Upper lobe of right lung (tissue), 1 donor: ENCODE results near the gene DMKN. TPM values are rescaled to one million over a fixed set of nuclear protein-coding genes. Genes with fewer than 3 reads are reported as not detected.
A peak's percentile ranks its signal among the peaks of the same experiment; 100 is the strongest.

ENCODE experiments used
- ATAC-seq: fragments of 200-7000 bp; cut with Tn5 transposase; one replicate; pipeline ENCODE4 v1.9.1; 2020; ENCODE audit warnings: mild to moderate bottlenecking, moderate library complexity
- DNase-seq: peaks from one replicate; pipeline ENCODE4 v3.0.0-alpha.2; 2020
- H3K27ac ChIP-seq: fragments of 200-600 bp; one replicate; pipeline ENCODE4 v1.8.0; 2022
- H3K27me3 ChIP-seq: fragments of 200-600 bp; one replicate; pipeline ENCODE4 v1.8.0; 2022; ENCODE audit warnings: mild to moderate bottlenecking
- H3K36me3 ChIP-seq: fragments of 200-600 bp; one replicate; pipeline ENCODE4 v1.8.0; 2022
- H3K4me1 ChIP-seq: fragments of 200-600 bp; one replicate; pipeline ENCODE4 v1.8.0; 2022
- H3K4me3 ChIP-seq: fragments of 200-600 bp; one replicate; pipeline ENCODE4 v1.8.0; 2022; ENCODE audit warnings: mild to moderate bottlenecking
- H3K9me3 ChIP-seq: fragments of 200-600 bp; one replicate; pipeline ENCODE4 v1.8.0; 2022
- intact Hi-C: fragments of 100-400 bp; cut with DNase I; formaldehyde crosslinking; loops from one replicate; pipeline ENCODE4 v1.11.0; 2022
- total RNA-seq: library from RNA; stranded (reverse); fragmentation: NEBNext Ultra II Directional; extraction: Animal tissue kit (Norgen Biotek cat#: 25700); gene quantifications from one replicate; pipeline ENCODE4 v1.2.1, GENCODE V29; 2021
- TF ChIP-seq, protein P1 (sequence below): fragments of 200-600 bp; IDR thresholded peaks from one replicate; pipeline ENCODE4 v1.8.0; 2022; ENCODE audit warnings: antibody characterized with exemption
- donor health status: DM: no; HTN: yes; CAD: no; lungs with severe emphysema.

DMKN gene
- total RNA-seq, 1 donor from 2014 or later: 79.8 TPM

DNA sequence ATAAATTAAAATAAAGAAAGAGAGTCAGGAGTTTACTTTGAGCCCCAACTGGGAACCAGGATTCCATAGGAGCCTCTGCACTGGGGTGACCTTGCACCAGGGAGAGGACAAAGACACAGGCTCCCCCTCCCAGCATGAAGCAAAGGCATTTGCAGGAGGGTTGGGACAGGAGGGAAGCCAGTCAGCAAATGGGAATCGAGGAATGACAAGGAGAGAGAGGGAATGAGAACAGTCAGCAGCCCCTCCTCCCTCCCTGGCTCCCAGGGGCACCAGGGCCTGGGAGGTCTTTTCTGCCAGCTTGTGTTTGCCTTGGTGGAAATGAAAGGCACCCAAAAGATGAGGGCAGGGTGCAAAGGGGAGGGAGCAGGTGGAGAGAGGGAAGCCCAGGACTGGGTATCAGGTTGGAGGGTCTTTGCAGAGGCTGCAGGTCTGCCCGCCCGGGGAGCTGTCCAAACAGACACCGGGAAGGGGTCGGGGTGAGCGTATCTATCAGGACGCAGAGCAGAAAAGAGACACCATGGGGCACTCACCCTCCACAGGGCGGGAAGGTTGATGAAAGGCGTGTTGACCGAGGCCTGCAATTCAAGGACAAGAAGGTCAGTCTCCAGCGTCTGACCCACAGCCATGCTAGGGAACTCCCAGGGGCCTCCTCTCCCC is 10.9 kb upstream of the DMKN start:
- H3K4me3 ChIP-seq: no peak overlapping the region
- H3K9me3 ChIP-seq: no peaks in the 10 kb centered on the region
- intact Hi-C loops: no loop called here
- TF ChIP-seq, protein P1, sequence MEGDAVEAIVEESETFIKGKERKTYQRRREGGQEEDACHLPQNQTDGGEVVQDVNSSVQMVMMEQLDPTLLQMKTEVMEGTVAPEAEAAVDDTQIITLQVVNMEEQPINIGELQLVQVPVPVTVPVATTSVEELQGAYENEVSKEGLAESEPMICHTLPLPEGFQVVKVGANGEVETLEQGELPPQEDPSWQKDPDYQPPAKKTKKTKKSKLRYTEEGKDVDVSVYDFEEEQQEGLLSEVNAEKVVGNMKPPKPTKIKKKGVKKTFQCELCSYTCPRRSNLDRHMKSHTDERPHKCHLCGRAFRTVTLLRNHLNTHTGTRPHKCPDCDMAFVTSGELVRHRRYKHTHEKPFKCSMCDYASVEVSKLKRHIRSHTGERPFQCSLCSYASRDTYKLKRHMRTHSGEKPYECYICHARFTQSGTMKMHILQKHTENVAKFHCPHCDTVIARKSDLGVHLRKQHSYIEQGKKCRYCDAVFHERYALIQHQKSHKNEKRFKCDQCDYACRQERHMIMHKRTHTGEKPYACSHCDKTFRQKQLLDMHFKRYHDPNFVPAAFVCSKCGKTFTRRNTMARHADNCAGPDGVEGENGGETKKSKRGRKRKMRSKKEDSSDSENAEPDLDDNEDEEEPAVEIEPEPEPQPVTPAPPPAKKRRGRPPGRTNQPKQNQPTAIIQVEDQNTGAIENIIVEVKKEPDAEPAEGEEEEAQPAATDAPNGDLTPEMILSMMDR: no peak
- no peaks in the 10 kb centered on the region for H3K4me1 ChIP-seq
- no peaks in the 10 kb centered on the region for H3K36me3 ChIP-seq
- no peak for DNase-seq
- H3K27ac ChIP-seq: no peak overlapping the region
- peaks cover 21% of the 10 kb centered on the region for H3K27me3 ChIP-seq
- no peak for ATAC-seq

DNA sequence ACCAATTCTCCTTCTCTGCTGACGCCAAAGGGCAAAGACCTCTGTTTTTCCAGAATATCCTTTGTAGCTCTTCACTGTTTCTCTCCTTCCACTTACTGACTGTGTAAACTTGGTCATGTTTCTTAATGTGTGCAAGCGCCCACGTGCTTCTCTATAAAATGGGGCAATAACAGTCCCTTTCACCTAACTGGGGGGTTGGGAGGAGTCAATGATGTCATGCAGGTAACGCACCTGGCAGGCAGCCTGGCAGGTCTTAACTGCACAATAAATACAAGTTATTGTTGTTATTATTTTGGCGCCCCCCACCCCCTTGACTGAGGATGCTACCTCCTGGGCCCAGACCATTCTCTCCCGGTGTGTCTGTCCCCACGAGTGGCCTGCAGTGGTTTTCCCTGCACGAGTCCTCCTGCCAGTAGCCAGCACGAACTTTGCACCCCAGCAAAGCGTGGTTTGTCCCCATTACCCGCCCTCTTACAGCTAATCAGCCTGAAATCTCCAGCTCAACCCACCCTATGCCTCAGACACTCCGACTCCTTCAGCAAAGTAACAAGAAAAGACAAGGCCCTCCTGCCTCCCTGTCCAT is 9.4 kb upstream of the DMKN start:
- H3K27me3 ChIP-seq: peaks cover 18% of the 10 kb centered on the region
- H3K4me1 ChIP-seq: no peaks in the 10 kb centered on the region
- ATAC-seq: no peak
- DNase-seq: no peak
- no peak overlapping the region for H3K27ac ChIP-seq
- no peaks in the 10 kb centered on the region for H3K36me3 ChIP-seq
- TF ChIP-seq, protein P1: no peak
- intact Hi-C loops: no loop called here
- H3K4me3 ChIP-seq: no peak overlapping the region
- no peaks in the 10 kb centered on the region for H3K9me3 ChIP-seq

DNA sequence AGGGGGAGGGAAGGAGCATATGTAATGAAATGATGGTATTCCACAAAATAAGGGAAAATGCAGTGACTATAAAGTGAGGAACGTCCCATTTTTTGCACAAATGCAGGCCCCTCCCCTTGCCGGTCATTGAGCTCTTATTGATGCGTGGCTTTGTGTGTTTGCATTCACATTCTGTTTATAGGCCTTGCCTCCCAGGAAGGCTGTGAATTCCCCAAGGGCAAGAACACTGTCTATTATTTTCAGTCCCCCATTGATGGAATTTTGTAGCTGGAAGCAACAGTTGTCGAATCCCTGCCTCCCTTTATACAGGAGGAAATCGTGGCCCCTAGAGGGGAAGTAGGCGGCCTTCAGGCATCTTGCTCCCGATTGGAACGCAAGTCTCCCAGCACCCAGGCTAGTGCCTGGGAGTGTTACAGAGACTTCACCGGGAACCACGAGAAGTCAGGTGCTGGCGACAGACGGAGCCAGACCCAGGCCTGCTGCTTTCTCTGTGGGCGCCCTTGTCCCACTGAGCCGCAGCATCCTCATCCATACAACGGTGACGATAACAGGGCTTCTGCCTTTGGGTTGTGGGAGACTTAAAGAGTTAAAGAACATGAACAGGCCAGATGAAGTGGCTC is 7.8 kb upstream of the DMKN start:
- TF ChIP-seq, protein P1: no peak
- no peak overlapping the region for H3K4me3 ChIP-seq
- H3K27ac ChIP-seq: no peak overlapping the region
- ATAC-seq (no peak), DNase-seq (no peak)
- H3K27me3 ChIP-seq: peaks cover 18% of the 10 kb centered on the region
- no peaks in the 10 kb centered on the region for H3K9me3 ChIP-seq
- no peaks in the 10 kb centered on the region for H3K36me3 ChIP-seq
- intact Hi-C loops: no loop called here
- no peaks in the 10 kb centered on the region for H3K4me1 ChIP-seq

DNA sequence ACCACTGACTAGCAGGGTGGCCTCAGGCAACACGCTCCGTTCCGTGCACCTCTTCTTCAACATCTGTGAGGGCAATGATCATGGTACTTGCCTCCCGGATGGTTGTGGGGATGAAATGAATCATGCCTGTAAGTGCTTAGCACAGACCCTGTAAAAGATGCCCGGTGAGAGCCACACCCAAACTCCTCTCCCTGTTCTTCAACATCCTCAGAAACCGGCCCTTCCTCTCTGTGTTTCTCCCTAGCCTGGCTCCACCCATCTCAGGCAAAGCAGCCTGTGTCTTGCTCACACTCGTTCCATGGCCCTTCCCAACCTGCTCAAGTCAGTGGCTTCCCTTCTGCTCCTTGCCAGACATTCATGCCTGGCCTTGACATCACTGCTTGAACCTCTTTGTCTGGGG is 5.8 kb upstream of the DMKN start:
- no peak for DNase-seq
- intact Hi-C loops: no loop called here
- Histone ChIP-seq H3K4me3 (no peak overlapping the region), H3K27ac (no peak overlapping the region), H3K9me3 (no peaks in the 10 kb centered on the region), H3K36me3 (no peaks in the 10 kb centered on the region), H3K4me1 (no peaks in the 10 kb centered on the region), H3K27me3 (peaks cover 9% of the 10 kb centered on the region)
- no peak for ATAC-seq
- TF ChIP-seq, protein P1: no peak

DNA sequence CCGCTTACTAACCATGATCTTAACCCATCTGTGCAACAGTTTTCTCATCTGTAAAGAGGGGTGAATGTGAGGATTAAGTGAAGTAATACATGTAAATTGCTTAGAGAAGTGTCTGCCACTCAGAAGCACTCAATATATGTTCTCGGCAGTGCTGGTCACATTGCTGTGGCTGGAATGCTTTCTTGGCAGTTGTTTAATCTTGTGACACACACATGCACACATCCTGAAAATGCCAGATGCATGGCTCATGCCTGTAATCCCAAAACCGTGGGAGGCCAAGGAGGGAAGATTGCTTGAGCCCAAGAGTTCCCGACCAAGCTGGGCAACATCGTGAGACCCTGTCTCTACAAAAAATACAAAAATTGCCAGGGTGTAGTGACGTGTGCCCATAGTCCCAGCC is 4.9 kb upstream of the DMKN start:
- intact Hi-C loops: no loop called here
- TF ChIP-seq, protein P1: no peak

More for the DNA sequence above, 4.9 kb upstream of the DMKN start:
- H3K27ac ChIP-seq: no peak overlapping the region
- peak; percentile 61 for ATAC-seq
- H3K36me3 ChIP-seq: no peaks in the 10 kb centered on the region
- H3K9me3 ChIP-seq: no peaks in the 10 kb centered on the region
- peaks cover 18% of the 10 kb centered on the region for H3K27me3 ChIP-seq
- DNase-seq: no peak
- no peak overlapping the region for H3K4me3 ChIP-seq
- no peaks in the 10 kb centered on the region for H3K4me1 ChIP-seq
